BLaER1 (cell line): ENCODE results near the gene PCDH17.

Experiments used
- H3K27ac ChIP-seq: shearing (Covaris generic); formaldehyde crosslinking; 2 replicates; pipeline ENCODE4 v1.8.1; 2022
- H3K27me3 ChIP-seq: shearing (Covaris generic); formaldehyde crosslinking; 2 replicates; pipeline ENCODE4 v1.8.1; 2022
- H3K36me3 ChIP-seq: shearing (Covaris generic); formaldehyde crosslinking; 2 replicates; pipeline ENCODE4 v1.8.1; 2022
- H3K4me1 ChIP-seq: shearing (Covaris generic); formaldehyde crosslinking; 2 replicates; pipeline ENCODE4 v1.8.1; 2022
- H3K4me2 ChIP-seq: shearing (Covaris generic); formaldehyde crosslinking; 2 replicates; pipeline ENCODE4 v1.8.1; 2022
- H3K4me3 ChIP-seq: shearing (Covaris generic); formaldehyde crosslinking; 2 replicates; pipeline ENCODE4 v1.8.1; 2022
- H3K9ac ChIP-seq: shearing (Covaris generic); formaldehyde crosslinking; 2 replicates; pipeline ENCODE4 v1.8.1; 2022
- H3K9me3 ChIP-seq: shearing (Covaris generic); formaldehyde crosslinking; 2 replicates; pipeline ENCODE4 v1.8.1; 2022
- H4K20me1 ChIP-seq: shearing (Covaris generic); formaldehyde crosslinking; 2 replicates; pipeline ENCODE4 v1.8.1; 2022
- Cebpa-rat ChIP-seq: shearing (Covaris generic); IDR thresholded peaks from 2 replicates; pipeline ENCODE4 v1.8.1; 2022

PCDH17 gene

DNA sequence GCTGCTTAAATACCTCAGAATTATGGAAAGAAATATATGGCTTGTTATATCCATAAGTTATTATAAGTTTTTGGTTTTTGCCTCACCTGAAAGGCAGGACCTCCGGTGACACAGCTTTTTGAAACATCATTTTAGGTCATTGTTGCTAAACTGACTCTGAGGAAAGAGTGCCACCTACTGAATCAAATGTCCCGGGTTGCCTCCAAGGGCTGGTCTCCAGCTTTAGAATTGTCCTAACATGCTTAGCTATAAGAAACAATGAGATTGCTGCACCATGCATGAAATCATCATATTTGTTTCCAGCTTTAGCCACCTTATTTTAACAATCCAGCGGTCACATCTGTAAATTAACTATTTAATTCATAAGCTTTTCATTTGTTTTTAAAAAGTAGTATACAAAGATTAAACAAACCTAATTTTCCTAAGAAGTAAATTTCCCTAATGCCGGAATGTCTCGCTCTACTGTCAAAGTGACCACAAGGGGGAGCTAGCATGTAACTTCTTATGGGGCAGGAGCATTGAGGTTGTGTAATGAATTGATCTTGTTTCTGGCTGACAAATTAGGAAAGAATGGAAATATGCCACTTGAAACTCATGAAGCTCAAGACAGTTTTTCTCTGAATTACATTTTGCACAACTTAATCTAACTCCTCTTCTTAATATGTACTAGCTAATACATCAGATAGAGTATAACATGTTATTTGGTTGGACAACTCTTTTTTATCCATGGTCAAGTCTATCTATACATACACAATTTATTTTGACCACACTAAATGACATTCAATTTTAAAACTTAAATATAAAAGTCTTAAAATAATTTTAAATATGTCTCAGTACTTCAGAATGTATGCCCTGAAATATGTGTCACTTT is 6.7 kb upstream of the PCDH17 start:
- no peak overlapping the region for H3K4me2 ChIP-seq
- TF ChIP-seq Cebpa-rat = no peak
- no peaks in the 10 kb centered on the region for H3K4me1 ChIP-seq
- no peak overlapping the region for H3K27ac ChIP-seq
- H3K4me3 ChIP-seq = no peak overlapping the region
- no peaks in the 10 kb centered on the region for H4K20me1 ChIP-seq
- H3K27me3 ChIP-seq = peaks cover 5% of the 10 kb centered on the region; the same call in 1 of the 2 replicates
- H3K36me3 ChIP-seq = no peaks in the 10 kb centered on the region
- no peak overlapping the region for H3K9ac ChIP-seq
- peaks cover 5% of the 10 kb centered on the region for H3K9me3 ChIP-seq

DNA sequence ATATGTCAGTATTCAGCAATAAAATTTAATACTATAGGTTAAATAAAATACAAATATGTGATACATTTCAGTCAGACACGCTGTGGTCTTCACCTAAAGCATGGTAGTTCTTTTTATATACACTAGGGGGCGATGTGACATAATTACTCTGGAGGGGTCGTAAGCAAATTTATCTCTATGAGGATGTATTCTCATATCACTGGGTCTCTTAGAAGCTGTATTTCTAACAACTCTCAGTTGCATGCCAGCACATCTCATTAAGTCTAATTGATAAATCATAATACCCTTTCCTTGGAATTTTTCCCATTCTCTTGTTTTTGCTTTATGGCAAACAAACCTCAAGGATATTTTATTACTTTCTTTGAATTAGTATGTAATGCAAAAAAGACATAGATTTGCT is 3.9 kb upstream of the PCDH17 start:
- Histone ChIP-seq H3K4me3 (no peak overlapping the region), H3K4me2 (no peak overlapping the region), H3K27me3 (peaks cover 33% of the 10 kb centered on the region), H3K9ac (no peak overlapping the region), H3K27ac (no peak overlapping the region), H3K9me3 (peaks cover 26% of the 10 kb centered on the region), H4K20me1 (no peaks in the 10 kb centered on the region), H3K4me1 (peaks cover 14% of the 10 kb centered on the region; the same call in 1 of the 2 replicates), H3K36me3 (no peaks in the 10 kb centered on the region)
- TF ChIP-seq Cebpa-rat = no peak

DNA sequence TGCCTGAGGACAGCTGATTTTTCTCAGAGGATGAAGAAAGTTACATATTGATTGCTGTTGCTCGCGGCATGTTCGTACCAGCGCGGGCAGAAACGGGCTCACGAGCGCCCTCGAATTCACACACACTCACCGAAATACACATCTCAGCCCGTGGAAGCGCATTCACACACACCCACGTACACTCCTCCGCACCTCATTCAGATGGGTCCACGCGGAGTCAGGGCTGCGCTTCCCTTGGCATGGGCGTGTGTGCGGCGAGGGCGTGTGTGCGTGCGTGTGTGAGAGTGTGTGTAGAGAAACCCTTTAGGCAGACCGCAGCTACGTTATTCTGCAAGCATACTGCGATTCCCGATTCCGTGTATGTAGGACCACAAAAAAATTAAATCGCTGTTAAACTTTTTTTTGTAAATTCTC is 2.1 kb upstream of the PCDH17 start:
- Histone ChIP-seq H3K9ac (no peak overlapping the region), H3K4me2 (no peak overlapping the region), H3K4me3 (no peak overlapping the region), H3K4me1 (peaks cover 14% of the 10 kb centered on the region; the same call in 1 of the 2 replicates), H3K9me3 (peaks cover 43% of the 10 kb centered on the region), H4K20me1 (no peaks in the 10 kb centered on the region), H3K36me3 (no peaks in the 10 kb centered on the region), H3K27me3 (peaks cover 33% of the 10 kb centered on the region), H3K27ac (no peak overlapping the region)
- TF ChIP-seq Cebpa-rat = no peak

DNA sequence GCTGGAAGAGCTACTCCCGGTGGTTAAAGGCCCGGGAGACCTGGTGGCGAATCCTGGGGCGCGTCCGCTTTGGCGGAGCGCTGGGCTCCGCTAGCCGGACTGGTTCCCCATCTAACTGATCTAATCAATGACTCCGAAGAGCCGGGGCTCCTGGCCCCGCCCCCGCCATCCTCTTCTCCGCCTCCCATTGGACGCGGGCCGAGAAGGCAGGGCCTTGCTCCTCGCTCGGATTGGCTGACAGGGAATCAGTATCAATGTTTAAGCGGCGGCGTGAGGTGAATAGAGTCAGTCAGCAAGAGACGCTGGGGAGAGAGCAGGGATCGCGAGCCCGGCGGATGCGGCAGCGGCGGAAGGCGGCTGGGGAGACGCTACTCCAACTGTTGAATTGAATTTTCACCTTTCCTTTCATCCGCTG is 1.7 kb upstream of the PCDH17 start:
- H4K20me1 ChIP-seq = no peaks in the 10 kb centered on the region
- H3K4me1 ChIP-seq = peaks cover 14% of the 10 kb centered on the region; the same call in 1 of the 2 replicates
- H3K9ac ChIP-seq = no peak overlapping the region
- H3K9me3 ChIP-seq = peaks cover 48% of the 10 kb centered on the region
- no peak overlapping the region for H3K4me3 ChIP-seq
- H3K27me3 ChIP-seq = peaks cover 33% of the 10 kb centered on the region
- no peak for TF ChIP-seq Cebpa-rat
- no peaks in the 10 kb centered on the region for H3K36me3 ChIP-seq
- no peak overlapping the region for H3K4me2 ChIP-seq
- H3K27ac ChIP-seq = no peak overlapping the region

DNA sequence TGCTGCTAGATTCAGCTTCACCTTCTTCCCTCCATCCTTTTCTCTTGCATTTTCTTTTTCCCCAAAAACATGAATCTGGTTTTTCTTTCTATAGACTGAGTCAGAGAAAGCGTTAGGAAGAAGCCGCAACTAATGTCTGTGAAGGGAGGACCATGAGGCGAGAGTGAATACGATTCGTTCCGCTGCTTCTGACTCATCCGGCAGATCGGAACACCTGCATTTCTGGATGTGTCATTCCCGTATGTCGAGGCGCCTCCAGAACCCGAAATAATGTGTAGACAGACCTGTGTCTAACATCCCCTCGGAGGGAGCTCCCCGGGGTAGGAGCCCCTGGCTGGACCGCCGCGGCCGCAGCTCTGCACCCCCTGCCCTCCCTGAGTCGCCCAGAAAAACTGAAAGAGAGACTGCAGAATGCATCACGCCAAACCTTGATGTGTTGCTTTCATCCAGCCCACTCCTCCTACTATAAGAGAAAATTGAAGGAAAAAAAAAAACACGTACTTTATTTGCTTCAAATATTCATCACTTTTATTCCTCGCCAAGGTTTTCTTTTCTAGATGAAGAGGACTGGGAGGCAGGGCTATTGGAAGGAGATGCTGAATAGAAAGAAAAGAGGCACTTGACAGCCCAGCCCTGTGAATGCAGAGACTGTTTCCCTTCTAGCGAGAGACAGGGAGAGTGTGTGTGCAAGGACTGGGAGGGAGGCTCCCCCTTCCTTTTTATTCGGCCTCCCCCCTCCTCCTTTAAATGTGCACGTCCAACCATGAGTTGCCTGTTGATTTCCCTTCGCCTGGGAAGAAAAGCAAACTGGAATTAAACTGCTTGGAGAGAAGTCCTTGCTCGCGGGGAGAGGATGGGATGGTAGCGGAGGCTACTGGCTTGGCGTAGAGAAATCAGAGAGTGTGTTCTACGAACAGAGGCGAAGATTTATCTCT is 616 bp upstream of the PCDH17 start:
- Histone ChIP-seq H3K9ac (peak overlapping the region; percentile 58), H3K27ac (no peak overlapping the region), H4K20me1 (no peaks in the 10 kb centered on the region), H3K27me3 (peaks cover 33% of the 10 kb centered on the region), H3K9me3 (peaks cover 50% of the 10 kb centered on the region), H3K4me2 (peak overlapping the region; percentile 87), H3K4me1 (peaks cover 14% of the 10 kb centered on the region; the same call in 1 of the 2 replicates), H3K4me3 (peak overlapping the region; percentile 66), H3K36me3 (no peaks in the 10 kb centered on the region)
- no peak for TF ChIP-seq Cebpa-rat

DNA sequence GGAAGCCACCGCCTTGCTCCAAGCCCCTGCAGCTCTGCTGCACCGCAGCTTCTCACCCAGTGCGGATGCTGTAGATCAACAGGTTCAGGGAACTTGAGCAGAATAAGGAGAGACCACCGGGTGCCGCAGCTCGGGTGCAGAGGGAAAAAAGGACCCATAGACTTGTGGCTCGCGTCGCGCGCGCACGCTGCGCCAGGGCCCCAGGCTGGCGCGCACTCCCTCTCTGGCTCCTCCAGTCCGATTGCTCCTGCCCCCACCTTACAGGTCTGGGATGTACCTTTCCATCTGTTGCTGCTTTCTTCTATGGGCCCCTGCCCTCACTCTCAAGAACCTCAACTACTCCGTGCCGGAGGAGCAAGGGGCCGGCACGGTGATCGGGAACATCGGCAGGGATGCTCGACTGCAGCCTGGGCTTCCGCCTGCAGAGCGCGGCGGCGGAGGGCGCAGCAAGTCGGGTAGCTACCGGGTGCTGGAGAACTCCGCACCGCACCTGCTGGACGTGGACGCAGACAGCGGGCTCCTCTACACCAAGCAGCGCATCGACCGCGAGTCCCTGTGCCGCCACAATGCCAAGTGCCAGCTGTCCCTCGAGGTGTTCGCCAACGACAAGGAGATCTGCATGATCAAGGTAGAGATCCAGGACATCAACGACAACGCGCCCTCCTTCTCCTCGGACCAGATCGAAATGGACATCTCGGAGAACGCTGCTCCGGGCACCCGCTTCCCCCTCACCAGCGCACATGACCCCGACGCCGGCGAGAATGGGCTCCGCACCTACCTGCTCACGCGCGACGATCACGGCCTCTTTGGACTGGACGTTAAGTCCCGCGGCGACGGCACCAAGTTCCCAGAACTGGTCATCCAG is 964 bp downstream of the PCDH17 start:
- H3K27ac ChIP-seq = no peak overlapping the region
- peaks cover 33% of the 10 kb centered on the region for H3K27me3 ChIP-seq
- H3K9me3 ChIP-seq = peaks cover 50% of the 10 kb centered on the region
- H4K20me1 ChIP-seq = no peaks in the 10 kb centered on the region
- H3K4me1 ChIP-seq = peaks cover 14% of the 10 kb centered on the region; the same call in 1 of the 2 replicates
- TF ChIP-seq Cebpa-rat = no peak
- H3K9ac ChIP-seq = no peak overlapping the region
- H3K4me2 ChIP-seq = no peak overlapping the region; the same call in 1 of the 2 replicates
- no peaks in the 10 kb centered on the region for H3K36me3 ChIP-seq
- H3K4me3 ChIP-seq = no peak overlapping the region; the same call in 1 of the 2 replicates

DNA sequence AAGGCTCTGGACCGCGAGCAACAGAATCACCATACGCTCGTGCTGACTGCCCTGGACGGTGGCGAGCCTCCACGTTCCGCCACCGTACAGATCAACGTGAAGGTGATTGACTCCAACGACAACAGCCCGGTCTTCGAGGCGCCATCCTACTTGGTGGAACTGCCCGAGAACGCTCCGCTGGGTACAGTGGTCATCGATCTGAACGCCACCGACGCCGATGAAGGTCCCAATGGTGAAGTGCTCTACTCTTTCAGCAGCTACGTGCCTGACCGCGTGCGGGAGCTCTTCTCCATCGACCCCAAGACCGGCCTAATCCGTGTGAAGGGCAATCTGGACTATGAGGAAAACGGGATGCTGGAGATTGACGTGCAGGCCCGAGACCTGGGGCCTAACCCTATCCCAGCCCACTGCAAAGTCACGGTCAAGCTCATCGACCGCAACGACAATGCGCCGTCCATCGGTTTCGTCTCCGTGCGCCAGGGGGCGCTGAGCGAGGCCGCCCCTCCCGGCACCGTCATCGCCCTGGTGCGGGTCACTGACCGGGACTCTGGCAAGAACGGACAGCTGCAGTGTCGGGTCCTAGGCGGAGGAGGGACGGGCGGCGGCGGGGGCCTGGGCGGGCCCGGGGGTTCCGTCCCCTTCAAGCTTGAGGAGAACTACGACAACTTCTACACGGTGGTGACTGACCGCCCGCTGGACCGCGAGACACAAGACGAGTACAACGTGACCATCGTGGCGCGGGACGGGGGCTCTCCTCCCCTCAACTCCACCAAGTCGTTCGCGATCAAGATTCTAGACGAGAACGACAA is 1.8 kb downstream of the PCDH17 start:
- Histone ChIP-seq H3K4me2 (no peak overlapping the region), H3K27ac (no peak overlapping the region), H3K9ac (no peak overlapping the region), H4K20me1 (no peaks in the 10 kb centered on the region), H3K4me1 (peaks cover 14% of the 10 kb centered on the region; the same call in 1 of the 2 replicates), H3K4me3 (no peak overlapping the region), H3K36me3 (no peaks in the 10 kb centered on the region), H3K27me3 (peaks cover 33% of the 10 kb centered on the region), H3K9me3 (peaks cover 50% of the 10 kb centered on the region)
- no peak for TF ChIP-seq Cebpa-rat

DNA sequence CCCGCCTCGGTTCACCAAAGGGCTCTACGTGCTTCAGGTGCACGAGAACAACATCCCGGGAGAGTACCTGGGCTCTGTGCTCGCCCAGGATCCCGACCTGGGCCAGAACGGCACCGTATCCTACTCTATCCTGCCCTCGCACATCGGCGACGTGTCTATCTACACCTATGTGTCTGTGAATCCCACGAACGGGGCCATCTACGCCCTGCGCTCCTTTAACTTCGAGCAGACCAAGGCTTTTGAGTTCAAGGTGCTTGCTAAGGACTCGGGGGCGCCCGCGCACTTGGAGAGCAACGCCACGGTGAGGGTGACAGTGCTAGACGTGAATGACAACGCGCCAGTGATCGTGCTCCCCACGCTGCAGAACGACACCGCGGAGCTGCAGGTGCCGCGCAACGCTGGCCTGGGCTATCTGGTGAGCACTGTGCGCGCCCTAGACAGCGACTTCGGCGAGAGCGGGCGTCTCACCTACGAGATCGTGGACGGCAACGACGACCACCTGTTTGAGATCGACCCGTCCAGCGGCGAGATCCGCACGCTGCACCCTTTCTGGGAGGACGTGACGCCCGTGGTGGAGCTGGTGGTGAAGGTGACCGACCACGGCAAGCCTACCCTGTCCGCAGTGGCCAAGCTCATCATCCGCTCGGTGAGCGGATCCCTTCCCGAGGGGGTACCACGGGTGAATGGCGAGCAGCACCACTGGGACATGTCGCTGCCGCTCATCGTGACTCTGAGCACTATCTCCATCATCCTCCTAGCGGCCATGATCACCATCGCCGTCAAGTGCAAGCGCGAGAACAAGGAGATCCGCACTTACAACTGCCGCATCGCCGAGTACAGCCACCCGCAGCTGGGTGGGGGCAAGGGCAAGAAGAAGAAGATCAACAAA is 2.6 kb downstream of the PCDH17 start:
- Histone ChIP-seq H4K20me1 (no peaks in the 10 kb centered on the region), H3K27ac (no peak overlapping the region), H3K9ac (no peak overlapping the region), H3K27me3 (peaks cover 33% of the 10 kb centered on the region), H3K9me3 (peaks cover 50% of the 10 kb centered on the region), H3K4me3 (no peak overlapping the region), H3K4me2 (no peak overlapping the region), H3K4me1 (peaks cover 14% of the 10 kb centered on the region; the same call in 1 of the 2 replicates), H3K36me3 (no peaks in the 10 kb centered on the region)
- no peak for TF ChIP-seq Cebpa-rat
